Omental fat pad (tissue), 4 donors: ENCODE measurements around the gene HORMAD2. TPM values are rescaled to one million over a fixed set of nuclear protein-coding genes. Genes with fewer than 3 reads are reported as not detected.

ENCODE experiments used
- ATAC-seq: fragments of 150-250 bp; one replicate; pipeline ENCODE4 v1.9.1; 2016; ENCODE audit warnings: mild to moderate bottlenecking, moderate library complexity; ENCODE audit not compliant: low FRiP score
- DNase-seq: peaks from one replicate; pipeline ENCODE4 v3.0.0-alpha.2; 2019; ENCODE audit warnings: low spot score
- total RNA-seq, 4 donors: library from RNA; depleted of rRNA; stranded (reverse); fragments of >200 nt; gene quantifications; one replicate each; pipeline ENCODE4 v1.1.0, GENCODE V29; 2016
- TF ChIP-seq, protein P1 (sequence below), 3 donors: fragments of 450-650 bp; IDR thresholded peaks; one replicate each; pipeline ENCODE4 v1.5.1; 2016 to 2017; ENCODE audit warnings: antibody characterized with exemption in 3 of 3, mild to moderate bottlenecking in 3 of 3, moderate library complexity in 2 of 3

Gene HORMAD2
- total RNA-seq, 4 donors from 2014 or later, result not detected

DNA sequence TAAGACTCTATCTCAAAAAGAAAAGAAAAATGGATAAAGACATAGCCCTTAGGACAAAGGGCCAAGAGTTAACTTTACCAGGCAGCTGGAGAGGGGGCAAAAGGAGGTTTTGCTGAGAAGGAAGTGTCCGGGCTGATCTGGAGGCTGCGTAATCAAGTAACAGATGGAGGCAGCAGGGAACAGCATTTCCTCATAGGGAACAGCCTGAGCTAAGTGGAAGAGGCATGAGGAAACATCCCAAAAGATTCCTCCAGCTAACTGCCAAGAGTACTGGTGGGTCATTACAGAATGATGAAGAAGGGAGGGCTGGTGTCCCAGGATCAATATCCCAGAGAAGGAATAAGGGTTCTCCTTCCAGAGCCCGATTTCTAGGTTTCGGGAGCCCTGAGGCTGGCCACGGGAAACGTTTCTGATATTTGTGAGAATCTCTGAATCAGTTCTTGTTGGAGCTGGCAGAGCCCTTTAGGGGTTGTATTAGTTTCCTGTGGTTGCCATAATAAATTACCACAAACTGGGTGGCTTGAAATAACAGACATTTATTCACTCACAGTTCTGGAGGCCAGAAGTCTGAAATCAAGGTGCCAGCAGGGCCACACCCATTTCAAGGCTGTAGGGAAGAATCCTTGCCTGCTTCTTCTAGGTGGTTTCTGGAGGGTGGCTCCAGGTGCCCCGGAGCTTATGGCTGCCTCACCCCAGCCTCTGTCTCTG, 145.1 kb downstream of the HORMAD2 start:
- TF ChIP-seq, protein P1, sequence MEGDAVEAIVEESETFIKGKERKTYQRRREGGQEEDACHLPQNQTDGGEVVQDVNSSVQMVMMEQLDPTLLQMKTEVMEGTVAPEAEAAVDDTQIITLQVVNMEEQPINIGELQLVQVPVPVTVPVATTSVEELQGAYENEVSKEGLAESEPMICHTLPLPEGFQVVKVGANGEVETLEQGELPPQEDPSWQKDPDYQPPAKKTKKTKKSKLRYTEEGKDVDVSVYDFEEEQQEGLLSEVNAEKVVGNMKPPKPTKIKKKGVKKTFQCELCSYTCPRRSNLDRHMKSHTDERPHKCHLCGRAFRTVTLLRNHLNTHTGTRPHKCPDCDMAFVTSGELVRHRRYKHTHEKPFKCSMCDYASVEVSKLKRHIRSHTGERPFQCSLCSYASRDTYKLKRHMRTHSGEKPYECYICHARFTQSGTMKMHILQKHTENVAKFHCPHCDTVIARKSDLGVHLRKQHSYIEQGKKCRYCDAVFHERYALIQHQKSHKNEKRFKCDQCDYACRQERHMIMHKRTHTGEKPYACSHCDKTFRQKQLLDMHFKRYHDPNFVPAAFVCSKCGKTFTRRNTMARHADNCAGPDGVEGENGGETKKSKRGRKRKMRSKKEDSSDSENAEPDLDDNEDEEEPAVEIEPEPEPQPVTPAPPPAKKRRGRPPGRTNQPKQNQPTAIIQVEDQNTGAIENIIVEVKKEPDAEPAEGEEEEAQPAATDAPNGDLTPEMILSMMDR (IDR thresholded peaks at IDR 0.05), result no peak
- DNase-seq (no peak), ATAC-seq (no peak)

DNA sequence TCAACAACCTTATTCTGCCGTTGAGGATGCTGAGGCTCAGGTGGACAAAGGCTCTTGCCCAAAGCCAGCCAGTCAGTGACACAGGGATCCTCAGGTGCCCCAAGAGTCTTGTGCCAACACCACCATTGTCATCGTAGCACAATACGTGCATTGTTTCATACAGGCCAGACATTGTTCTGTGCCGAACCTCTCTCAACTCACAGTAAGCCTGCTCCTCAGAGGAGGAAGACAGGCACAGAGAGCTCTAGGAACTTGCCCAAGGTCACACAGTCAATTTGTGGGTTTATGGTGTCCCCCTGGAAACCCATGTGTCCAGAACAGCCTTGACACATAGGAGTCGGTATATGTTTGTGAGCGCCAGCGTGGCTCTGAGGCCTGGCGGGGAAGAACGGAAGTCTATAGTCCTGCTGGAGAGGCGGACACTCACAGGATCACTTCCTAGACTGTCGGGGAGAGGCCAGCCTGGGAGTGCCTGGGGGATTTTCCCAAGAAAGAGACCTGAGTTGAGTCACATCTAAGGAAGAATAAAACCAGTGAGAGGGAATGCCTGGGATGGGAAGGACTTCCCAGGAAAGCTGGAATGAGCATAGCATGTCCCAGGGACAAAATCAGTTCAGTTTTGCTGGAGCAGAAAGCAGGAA, 146.0 kb downstream of the HORMAD2 start:
- DNase-seq (no peak), ATAC-seq (no peak)
- TF ChIP-seq, protein P1 (IDR thresholded peaks at IDR 0.05), result no peak

Other genes with a start within 250 kb of the HORMAD2 start
- gene ASCC2, start 242.2 kb upstream of the HORMAD2 start, total RNA-seq, result 10 to 100 TPM; 35.4 to 65.2 (median 51.8) TPM
- 10 to 100 TPM; 41.3 to 88.9 (median 53.2) TPM for gene MTMR3, start 197.3 kb upstream of the HORMAD2 start, total RNA-seq
- gene LIF, start 166.3 kb downstream of the HORMAD2 start, total RNA-seq, result 10 to 100 TPM in 2 of 4 donors, 1 to 10 TPM in 2; 1.3 to 74.7 (median 24.4) TPM
- 10 to 100 TPM in 1 of 4 donors, 1 to 10 TPM in 3; 7.1 to 17.8 (median 8.6) TPM for gene OSM, start 186.4 kb downstream of the HORMAD2 start, total RNA-seq
- gene CASTOR1, start 209.0 kb downstream of the HORMAD2 start, total RNA-seq, result 10 to 100 TPM in 3 of 4 donors, 1 to 10 TPM in 1; 7.1 to 47.9 (median 21.0) TPM
- 10 to 100 TPM; 17.5 to 42.1 (median 26.0) TPM for gene TBC1D10A, start 246.5 kb downstream of the HORMAD2 start, total RNA-seq